ENCODE results near the gene ANO2. TPM values are rescaled to one million over a fixed set of nuclear protein-coding genes. Genes with fewer than 3 reads are reported as not detected.

Gene ANO2
- total and polyA plus RNA-seq, 8 donors = 0.44 to 16.9 (median 3.8) TPM; not detected in 1

- no peaks in the 10 kb centered on the region for H3K4me1 ChIP-seq
- 47 to 62% (median 50%) methylated on average over 8 to 10 of the region's 10 CpGs for WGBS, 5 donors
- H3K27me3 ChIP-seq = peaks cover 0 to 33% (median 3%) of the 10 kb centered on the region in 3 donors
- DNase-seq = no peak
- intact Hi-C loops (cut with DNase I; ENCODE audit: low total_unique reads) = no loop called here
- no peaks in the 10 kb centered on the region for H3K36me3 ChIP-seq
- H3K9me3 ChIP-seq = no peaks in the 10 kb centered on the region
- no peak overlapping the region for H3K27ac ChIP-seq
- TF ChIP-seq CTCF (IDR thresholded peaks at IDR 0.05) = no peak
- TF ChIP-seq POLR2AphosphoS5 (IDR thresholded peaks at IDR 0.05) = no peak
- TF ChIP-seq POLR2A (IDR thresholded peaks at IDR 0.05) = no peak
- no peak for TF ChIP-seq EP300 (IDR thresholded peaks at IDR 0.05)
- no peak overlapping the region for H3K4me3 ChIP-seq
Measured at GRCh38 chr12:5907807-5908206, 37.3 kb downstream of the ANO2 start.

- Histone ChIP-seq H3K9me3 (no peaks in the 10 kb centered on the region), H3K36me3 (no peaks in the 10 kb centered on the region), H3K27ac (no peak overlapping the region), H3K27me3 (peaks cover 0 to 34% (median 3%) of the 10 kb centered on the region in 3 donors), H3K4me3 (no peak overlapping the region), H3K4me1 (no peaks in the 10 kb centered on the region)
- intact Hi-C loops (cut with DNase I; ENCODE audit: low total_unique reads) = no loop called here
- WGBS, 5 donors = 86 to 90% (median 87%) methylated on average over 4 of the region's 4 CpGs
- DNase-seq = no peak
- TF ChIP-seq EP300 (IDR thresholded peaks at IDR 0.05) = no peak
- TF ChIP-seq CTCF (IDR thresholded peaks at IDR 0.05) = no peak
- no peak for TF ChIP-seq POLR2A (IDR thresholded peaks at IDR 0.05)
- TF ChIP-seq POLR2AphosphoS5 (IDR thresholded peaks at IDR 0.05) = no peak
Measured at GRCh38 chr12:5905757-5906156, 39.3 kb downstream of the ANO2 start.

GRCh38 chr12:5904969-5905368 is 40.1 kb downstream of the ANO2 start:
- Histone ChIP-seq H3K36me3 (no peaks in the 10 kb centered on the region), H3K4me3 (no peak overlapping the region), H3K27me3 (peaks cover 0 to 42% (median 3%) of the 10 kb centered on the region in 3 donors), H3K27ac (no peak overlapping the region), H3K9me3 (no peaks in the 10 kb centered on the region), H3K4me1 (no peaks in the 10 kb centered on the region)
- intact Hi-C loops (cut with DNase I; ENCODE audit: low total_unique reads) = no loop called here
- 56 to 68% (median 65%) methylated on average over 6 of the region's 6 CpGs for WGBS, 5 donors
- no peak for TF ChIP-seq POLR2AphosphoS5 (IDR thresholded peaks at IDR 0.05)
- no peak for TF ChIP-seq CTCF (IDR thresholded peaks at IDR 0.05)
- TF ChIP-seq POLR2A (IDR thresholded peaks at IDR 0.05) = no peak
- no peak for TF ChIP-seq EP300 (IDR thresholded peaks at IDR 0.05)
- DNase-seq = no peak

- H3K9me3 ChIP-seq = no peaks in the 10 kb centered on the region
- intact Hi-C loops (cut with DNase I; ENCODE audit: low total_unique reads) = no loop called here
- TF ChIP-seq POLR2A (IDR thresholded peaks at IDR 0.05) (no peak), EP300 (IDR thresholded peaks at IDR 0.05) (no peak)
- no peak overlapping the region for H3K4me3 ChIP-seq
- no peaks in the 10 kb centered on the region for H3K36me3 ChIP-seq
- H3K27ac ChIP-seq = no peak overlapping the region
- no peak for DNase-seq
- H3K4me1 ChIP-seq = no peaks in the 10 kb centered on the region
- H3K27me3 ChIP-seq = peaks cover 0 to 42% (median 3%) of the 10 kb centered on the region in 3 donors
- WGBS, 5 donors = 73 to 83% (median 81%) methylated on average over 11 of the region's 11 CpGs
Measured at GRCh38 chr12:5904441-5904840, 40.6 kb downstream of the ANO2 start.

- no peaks in the 10 kb centered on the region for H3K4me1 ChIP-seq
- no peak for TF ChIP-seq EP300 (IDR thresholded peaks at IDR 0.05)
- no peak for TF ChIP-seq CTCF (IDR thresholded peaks at IDR 0.05)
- no peak for TF ChIP-seq POLR2AphosphoS5 (IDR thresholded peaks at IDR 0.05)
- no peak for TF ChIP-seq POLR2A (IDR thresholded peaks at IDR 0.05)
- H3K9me3 ChIP-seq = no peaks in the 10 kb centered on the region
- no peak for DNase-seq
- no peaks in the 10 kb centered on the region for H3K36me3 ChIP-seq
- WGBS, 5 donors = 97 to 100% (median 98%) methylated on average over 2 of the region's 2 CpGs
- intact Hi-C loops (cut with DNase I; ENCODE audit: low total_unique reads) = no loop called here
- H3K27me3 ChIP-seq = peaks cover 0 to 34% (median 0%) of the 10 kb centered on the region in 3 donors
- no peak overlapping the region for H3K4me3 ChIP-seq
- no peak overlapping the region for H3K27ac ChIP-seq
Measured at GRCh38 chr12:5902736-5903135, 42.3 kb downstream of the ANO2 start.

Data from stomach (tissue), 9 donors.